LNCaP clone FGC (cell line): ENCODE data around the gene ATP13A1.

Experiments
- DNase-seq: peaks from one replicate; pipeline ENCODE4 v3.0.0-alpha.2; 2011; ENCODE audit warnings: low read depth
- H3K4me3 ChIP-seq: 2 replicates; pipeline ENCODE4 v1.5.1; 2011; ENCODE audit warnings: mild to moderate bottlenecking, low read depth, low read length, control low read depth
- CTCF ChIP-seq: IDR thresholded peaks from 2 replicates; pipeline ENCODE4 v1.5.1; 2012; ENCODE audit warnings: mild to moderate bottlenecking; ENCODE audit not compliant: control insufficient read depth, insufficient read depth; ENCODE audit errors: extremely low read depth

The ATP13A1 gene

GRCh38 chr19:19650331-19650730, 13.1 kb downstream of the ATP13A1 start:
- H3K4me3 ChIP-seq = no peak overlapping the region
- no peak for DNase-seq
- no peak for TF ChIP-seq CTCF

DNA sequence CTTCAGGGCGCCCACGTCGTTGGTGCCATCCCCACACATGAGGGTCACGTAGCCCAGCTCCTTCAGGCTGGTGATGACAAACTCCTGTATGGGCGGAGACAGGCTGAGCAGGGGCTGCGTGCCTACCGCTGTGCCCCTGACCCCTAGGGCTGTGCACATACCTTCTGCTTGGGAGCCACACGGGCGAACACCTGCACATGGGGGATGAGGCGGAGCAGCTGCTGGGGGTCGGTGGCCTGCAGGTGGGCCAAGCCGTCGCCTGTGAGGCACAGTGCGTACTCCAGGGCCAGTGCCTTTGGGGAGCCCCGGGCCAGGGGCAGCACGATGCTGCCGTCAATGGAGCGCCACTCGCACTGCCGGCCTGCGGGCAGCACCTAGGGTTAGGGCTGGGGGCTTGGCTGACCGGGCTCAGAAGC, 13.9 kb downstream of the ATP13A1 start:
- no peak for DNase-seq
- H3K4me3 ChIP-seq = no peak overlapping the region
- TF ChIP-seq CTCF = no peak

DNA sequence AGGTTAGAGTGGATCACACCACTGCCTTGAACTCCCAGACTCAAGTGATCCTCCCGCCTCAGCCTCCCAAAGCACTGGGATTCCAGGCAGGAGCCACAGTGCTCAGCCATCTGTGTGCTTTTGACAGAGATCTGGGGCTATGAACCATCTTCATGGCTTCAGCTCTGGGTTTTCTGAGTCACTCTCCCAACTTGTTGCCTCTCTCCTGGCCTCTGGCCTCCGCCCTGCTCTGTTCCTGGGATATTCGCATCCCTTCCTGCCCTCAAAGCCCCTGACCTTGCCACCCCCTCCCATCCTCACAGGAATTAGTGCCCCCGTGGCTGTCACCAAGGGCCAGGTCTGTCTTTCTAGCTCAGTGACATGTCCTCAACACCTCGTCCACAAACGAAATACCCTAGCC, 14.3 kb downstream of the ATP13A1 start:
- H3K4me3 ChIP-seq = no peak overlapping the region
- TF ChIP-seq CTCF = no peak
- DNase-seq = no peak

GRCh38 chr19:19647037-19647835, 16.2 kb downstream of the ATP13A1 start:
- no peak for TF ChIP-seq CTCF
- no peak for DNase-seq
- no peak overlapping the region for H3K4me3 ChIP-seq

DNA sequence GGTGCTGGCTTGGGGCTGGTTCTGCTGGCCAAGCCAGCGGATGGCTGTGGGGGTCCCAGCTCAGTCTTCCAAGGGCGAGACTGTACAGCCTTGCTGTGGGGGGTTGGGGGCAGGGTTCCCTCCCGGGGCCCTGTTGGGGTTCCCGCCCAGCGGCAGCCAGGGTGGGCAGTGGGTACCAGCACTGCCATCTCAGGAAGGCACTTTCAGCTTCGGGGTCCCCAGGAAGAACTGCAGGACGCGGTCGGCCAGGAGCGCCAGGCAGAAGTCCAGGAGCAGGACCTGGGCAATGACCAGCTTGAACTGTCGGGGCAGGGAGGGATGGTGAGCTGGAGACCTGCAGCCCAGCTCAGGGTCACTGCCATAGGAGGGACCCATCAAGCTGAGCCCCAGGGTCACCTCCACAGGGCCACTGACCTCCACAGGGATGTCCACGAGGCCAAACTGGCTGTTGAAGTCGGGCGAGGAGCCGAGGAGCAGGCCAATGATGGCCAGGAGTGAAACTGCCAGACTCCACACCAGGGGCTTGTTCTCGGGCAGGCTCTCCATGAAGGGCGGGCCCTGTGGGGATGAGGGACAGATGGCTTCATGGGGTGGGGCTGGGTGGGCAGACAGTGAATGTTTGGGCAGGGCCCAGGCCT, 18.1 kb downstream of the ATP13A1 start:
- DNase-seq = no peak
- no peak overlapping the region for H3K4me3 ChIP-seq
- no peak for TF ChIP-seq CTCF

DNA sequence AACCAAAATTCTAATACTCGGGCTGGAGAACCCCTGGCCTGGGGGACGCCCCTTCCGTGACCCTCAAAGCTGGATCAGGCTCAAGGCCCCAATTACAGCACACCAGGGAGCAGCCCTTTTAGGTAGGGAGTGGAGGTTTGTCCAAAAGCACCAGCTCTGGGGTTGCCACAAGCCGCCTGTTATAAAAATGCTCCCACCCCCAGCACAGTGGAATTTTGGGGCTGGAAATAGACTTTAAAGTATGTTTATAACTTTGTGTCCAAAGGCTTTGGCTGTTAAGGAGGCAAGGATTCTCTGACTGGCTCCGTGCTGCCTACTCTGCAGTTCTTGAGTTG, 19.5 kb downstream of the ATP13A1 start:
- TF ChIP-seq CTCF = no peak
- peak overlapping the region; percentile 92 for H3K4me3 ChIP-seq
- no peak for DNase-seq
